GM23248 (cell line): ENCODE results near the gene EGR4. TPM values are rescaled to one million over a fixed set of nuclear protein-coding genes. Genes with fewer than 3 reads are reported as not detected.

Source experiments
- DNase-seq: peaks from one replicate; pipeline ENCODE4 v3.0.0-alpha.2; 2015
- H2AFZ ChIP-seq: fragments of 200-600 bp; sonication (generic); 2 replicates; pipeline ENCODE4 v1.6.1; 2016; ENCODE audit warnings: antibody characterized with exemption
- H3F3A ChIP-seq: fragments of 200-600 bp; sonication (generic); 2 replicates; pipeline ENCODE4 v1.6.1; 2016; ENCODE audit warnings: mild to moderate bottlenecking, antibody characterized with exemption, mixed run types; ENCODE audit not compliant: insufficient read depth
- H3K27ac ChIP-seq: fragments of 200-600 bp; sonication (generic); 2 replicates; pipeline ENCODE4 v1.5.1; 2016; ENCODE audit warnings: mild to moderate bottlenecking
- H3K27me3 ChIP-seq: fragments of 200-600 bp; sonication (generic); replicated peaks from 2 replicates; pipeline ENCODE4 v1.6.1; 2016; ENCODE audit warnings: mild to moderate bottlenecking; ENCODE audit not compliant: insufficient read depth
- H3K36me3 ChIP-seq: fragments of 200-600 bp; sonication (generic); 2 replicates; pipeline ENCODE4 v1.6.1; 2016; ENCODE audit warnings: low read depth, mild to moderate bottlenecking
- H3K4me1 ChIP-seq: fragments of 200-600 bp; sonication (generic); 2 replicates; pipeline ENCODE4 v1.6.1; 2016; ENCODE audit warnings: mild to moderate bottlenecking; ENCODE audit not compliant: insufficient read depth
- H3K4me2 ChIP-seq: fragments of 200-600 bp; sonication (generic); one replicate; pipeline ENCODE4 v1.6.1; 2016; ENCODE audit warnings: mild to moderate bottlenecking; ENCODE audit not compliant: unreplicated experiment
- H3K4me3 ChIP-seq: fragments of 200-600 bp; sonication (generic); 2 replicates; pipeline ENCODE4 v1.5.1; 2016; ENCODE audit warnings: mild to moderate bottlenecking
- H3K79me2 ChIP-seq: fragments of 200-600 bp; sonication (generic); 2 replicates; pipeline ENCODE4 v1.6.1; 2016; ENCODE audit warnings: mild to moderate bottlenecking; ENCODE audit not compliant: insufficient read depth
- H3K9ac ChIP-seq: fragments of 200-600 bp; sonication (generic); 2 replicates; pipeline ENCODE4 v1.6.1; 2016; ENCODE audit warnings: mild to moderate bottlenecking
- H3K9me2 ChIP-seq: fragments of 200-600 bp; sonication (generic); 2 replicates; pipeline ENCODE4 v1.6.1; 2016; ENCODE audit warnings: mixed run types, mild to moderate bottlenecking, moderate library complexity; ENCODE audit not compliant: insufficient read depth
- H3K9me3 ChIP-seq: fragments of 200-600 bp; sonication (generic); one replicate; pipeline ENCODE4 v1.6.1; 2017; ENCODE audit warnings: low read depth
- H4K20me1 ChIP-seq: fragments of 200-600 bp; sonication (generic); 2 replicates; pipeline ENCODE4 v1.6.0; 2016; ENCODE audit not compliant: insufficient read depth
- EZH2 ChIP-seq: fragments of 200-600 bp; sonication (generic); IDR thresholded peaks from 2 replicates; pipeline ENCODE4 v1.6.1; 2018; ENCODE audit warnings: antibody characterized with exemption, mild to moderate bottlenecking; ENCODE audit not compliant: insufficient read depth, poor library complexity, severe bottlenecking
- EZH2phosphoT487 ChIP-seq: fragments of 200-600 bp; sonication (generic); IDR thresholded peaks from 2 replicates; pipeline ENCODE4 v1.6.1; 2018; ENCODE audit warnings: antibody characterized with exemption, moderate library complexity, mild to moderate bottlenecking, low read depth; ENCODE audit not compliant: insufficient read depth
- WGBS, 2 experiments: methylation state at CpG; one replicate each; pipeline ENCODE4 v1.1.6; 2015 to 2017; ENCODE audit warnings: low lambda C conversion rate in 2 of 2, low coverage in 1 of 2; ENCODE audit errors: missing lambda C conversion rate in 2 of 2; 5-methylcytosine and 5-hydroxymethylcytosine counted together
- in situ Hi-C: fragments of 300-500 bp; cut with MboI; formaldehyde crosslinking; loops from 2 replicates; pipeline ENCODE4 v1.15.0; 2020
- polyA plus RNA-seq: library from polyadenylated mRNA; unstranded; fragments of >200 nt; fragmentation: Nextera tagmentation; extraction: Ambion mirVana; gene quantifications from 2 replicates; pipeline ENCODE4 v1.2.1, GENCODE V29; 2016
- total RNA-seq: library from RNA; depleted of rRNA; stranded (reverse); fragments of >200 nt; shearing (Covaris generic); gene quantifications from 2 replicates; pipeline ENCODE4 v1.2.3, GENCODE V29; 2014

The EGR4 gene
- total and polyA plus RNA-seq, 2 experiments from 2014 or later = not detected

GRCh38 chr2:73283545-73284295 is 9.6 kb downstream of the EGR4 start:
- H3K36me3 ChIP-seq = no peaks in the 10 kb centered on the region
- peak overlapping the region; percentile 91 for H2AFZ ChIP-seq
- H3K4me3 ChIP-seq = peak overlapping the region; percentile 76
- H3K79me2 ChIP-seq = no peaks in the 10 kb centered on the region
- H3F3A ChIP-seq = no peaks in the 10 kb centered on the region
- H3K27ac ChIP-seq = no peak overlapping the region
- no peaks in the 10 kb centered on the region for H3K9me3 ChIP-seq
- H3K4me1 ChIP-seq = no peaks in the 10 kb centered on the region
- H3K9ac ChIP-seq = peak overlapping the region; percentile 60
- in situ Hi-C loops = no loop called here
- H4K20me1 ChIP-seq = no peaks in the 10 kb centered on the region
- H3K27me3 ChIP-seq = peaks cover 6% of the 10 kb centered on the region
- H3K4me2 ChIP-seq = peak overlapping the region; percentile 77
- H3K9me2 ChIP-seq = no peaks in the 10 kb centered on the region
- 5 to 6% methylated on average over 23 to 41 of the region's 43 CpGs for WGBS, 2 experiments
- TF ChIP-seq EZH2phosphoT487 (no peak), EZH2 (no peak)
- no peak for DNase-seq

GRCh38 chr2:73282924-73283544 is 10.3 kb downstream of the EGR4 start:
- no peak for DNase-seq
- H3K9me2 ChIP-seq = no peaks in the 10 kb centered on the region
- H3K4me2 ChIP-seq = peak overlapping the region; percentile 77
- no peaks in the 10 kb centered on the region for H3F3A ChIP-seq
- in situ Hi-C loops = no loop called here
- no peaks in the 10 kb centered on the region for H3K4me1 ChIP-seq
- no peaks in the 10 kb centered on the region for H4K20me1 ChIP-seq
- no peaks in the 10 kb centered on the region for H3K9me3 ChIP-seq
- peak overlapping the region; percentile 76 for H3K4me3 ChIP-seq
- TF ChIP-seq EZH2 (no peak), EZH2phosphoT487 (no peak)
- no peaks in the 10 kb centered on the region for H3K79me2 ChIP-seq
- H3K27ac ChIP-seq = no peak overlapping the region
- no peaks in the 10 kb centered on the region for H3K36me3 ChIP-seq
- H3K27me3 ChIP-seq = peaks cover 3% of the 10 kb centered on the region; the same call in 1 of the 2 replicates
- WGBS, 2 experiments = 31 to 38% methylated on average over 5 of the region's 5 CpGs
- H2AFZ ChIP-seq = no peak overlapping the region
- no peak overlapping the region for H3K9ac ChIP-seq

- no peak for DNase-seq
- Histone ChIP-seq H3K4me2 (no peak overlapping the region), H3K9me2 (no peaks in the 10 kb centered on the region), H3K4me1 (no peaks in the 10 kb centered on the region), H2AFZ (no peak overlapping the region), H4K20me1 (no peaks in the 10 kb centered on the region), H3K9me3 (no peaks in the 10 kb centered on the region), H3K27me3 (no peaks in the 10 kb centered on the region), H3K27ac (no peak overlapping the region), H3K9ac (no peak overlapping the region), H3F3A (no peaks in the 10 kb centered on the region), H3K36me3 (no peaks in the 10 kb centered on the region), H3K4me3 (no peak overlapping the region), H3K79me2 (no peaks in the 10 kb centered on the region)
- TF ChIP-seq EZH2phosphoT487 = no peak
- no peak for TF ChIP-seq EZH2
- in situ Hi-C loops = no loop called here
Observed at GRCh38 chr2:73281244-73281643, 12.1 kb downstream of the EGR4 start.

- Histone ChIP-seq H3K9me3 (no peaks in the 10 kb centered on the region), H3K27me3 (no peaks in the 10 kb centered on the region), H3K9me2 (no peaks in the 10 kb centered on the region), H3K79me2 (no peaks in the 10 kb centered on the region), H3K27ac (no peak overlapping the region), H3K4me3 (no peak overlapping the region), H2AFZ (no peak overlapping the region), H3K36me3 (no peaks in the 10 kb centered on the region), H4K20me1 (no peaks in the 10 kb centered on the region), H3F3A (no peaks in the 10 kb centered on the region), H3K4me2 (no peak overlapping the region), H3K4me1 (no peaks in the 10 kb centered on the region), H3K9ac (no peak overlapping the region)
- in situ Hi-C loops = no loop called here
- TF ChIP-seq EZH2 = no peak
- TF ChIP-seq EZH2phosphoT487 = no peak
- 64 to 65% methylated on average over 9 of the region's 9 CpGs for WGBS, 2 experiments
- no peak for DNase-seq
Observed at GRCh38 chr2:73279852-73280251, 13.5 kb downstream of the EGR4 start.
